Gastrocnemius medialis (tissue), 4 donors: ENCODE data around the gene CNKSR1. TPM values are rescaled to one million over a fixed set of nuclear protein-coding genes. Genes with fewer than 3 reads are reported as not detected.

Experiments
- ATAC-seq, 2 donors: fragments of 150-250 bp; one replicate each; pipeline ENCODE4 v1.9.1; 2016
- DNase-seq, 2 donors: peaks; one replicate each; pipeline ENCODE4 v3.0.0-alpha.2; 2019
- H3K27ac ChIP-seq, 4 donors: fragments of 200-600 bp; sonication (generic); 1 replicate in 1 of 4; 2 replicates in 3 of 4; pipeline ENCODE4 v1.5.1; 2016 to 2018; ENCODE audit warnings: mild to moderate bottlenecking in 2 of 4, moderate library complexity in 1 of 4
- H3K27me3 ChIP-seq, 3 donors: fragments of 200-600 bp; sonication (generic) in 2 of 3; 1 replicate in 1 of 3; 2 replicates in 2 of 3; pipeline versions ENCODE4 v1.5.1 to v1.6.0; 2016 to 2019; ENCODE audit warnings: mild to moderate bottlenecking in 1 of 3, moderate library complexity in 1 of 3
- H3K36me3 ChIP-seq, 2 donors: fragments of 200-600 bp; sonication (generic) in 1 of 2; one replicate each; pipeline ENCODE4 v1.5.1; 2017 to 2018
- H3K4me1 ChIP-seq, 2 donors: fragments of 200-600 bp; sonication (generic) in 1 of 2; one replicate each; pipeline ENCODE4 v1.5.1; 2016 to 2017; ENCODE audit warnings: mild to moderate bottlenecking in 2 of 2
- H3K4me3 ChIP-seq, 4 donors: fragments of 200-600 bp; sonication (generic) in 3 of 4; 1 replicate in 1 of 4; 2 replicates in 3 of 4; pipeline ENCODE4 v1.5.1; 2016 to 2019; ENCODE audit warnings: mild to moderate bottlenecking in 2 of 4
- H3K9me3 ChIP-seq, 3 donors: fragments of 200-600 bp; sonication (generic) in 2 of 3; 1 replicate in 1 of 3; 2 replicates in 2 of 3; pipeline ENCODE4 v1.5.1; 2016 to 2019
- POLR2A ChIP-seq, 2 donors: fragments of 450-650 bp; IDR thresholded peaks; one replicate each; pipeline ENCODE4 v1.6.1; 2017; ENCODE audit warnings: antibody characterized with exemption in 2 of 2, mild to moderate bottlenecking in 2 of 2, moderate library complexity in 2 of 2
- in situ Hi-C, 4 donors: fragments of 200-750 bp; cut with MboI; loops; one replicate each; pipeline versions ENCODE4 v1.15.0 to v1.8.0; 2017; ENCODE audit warnings: low sequenced_read_pairs in 4 of 4
- intact Hi-C: fragments of 100-400 bp; cut with DNase I; formaldehyde crosslinking; loops from one replicate; pipeline ENCODE4 v1.15.1; 2023; ENCODE audit warnings: low total_unique reads
- total RNA-seq, 4 donors: library from RNA; depleted of rRNA; stranded (reverse); fragments of >200 nt; gene quantifications; one replicate each; pipeline versions ENCODE4 v1.1.0 to v1.2.3, GENCODE V29; 2016
- TF ChIP-seq, protein P1 (sequence below), 5 experiments: fragments of 450-650 bp in 3 of 5; fragments of 200-600 bp in 2 of 5; sonication (generic) in 2 of 5; IDR thresholded peaks in 4 of 5; conservative IDR thresholded peaks in 1 of 5; 1 replicate in 4 of 5; 2 replicates in 1 of 5; pipeline ENCODE4 v1.5.1; 2016 to 2019; ENCODE audit warnings: antibody characterized with exemption in 5 of 5, mild to moderate bottlenecking in 3 of 5, moderate library complexity in 3 of 5

The CNKSR1 gene
- total RNA-seq, 4 donors from 2014 or later = 23.7 to 50.6 (median 44.6) TPM

GRCh38 chr1:26145041-26145959 is 32.0 kb upstream of the CNKSR1 start:
- intact Hi-C loops = loop anchor here (1.0 kb wide), 2 partner anchors 40 to 109 kb away; no protein-coding TSS in a partner anchor
- H3K36me3 ChIP-seq = no peaks in the 10 kb centered on the region
- in situ Hi-C loops = loop anchor here (5.0 to 25.0 kb wide), 4 partner anchors 38 to 258 kb away; partner anchors contain the start of gene PAQR7 (in 1 of the 4)
- no peak for TF ChIP-seq POLR2A (IDR thresholded peaks at IDR 0.05)
- TF ChIP-seq, protein P1, sequence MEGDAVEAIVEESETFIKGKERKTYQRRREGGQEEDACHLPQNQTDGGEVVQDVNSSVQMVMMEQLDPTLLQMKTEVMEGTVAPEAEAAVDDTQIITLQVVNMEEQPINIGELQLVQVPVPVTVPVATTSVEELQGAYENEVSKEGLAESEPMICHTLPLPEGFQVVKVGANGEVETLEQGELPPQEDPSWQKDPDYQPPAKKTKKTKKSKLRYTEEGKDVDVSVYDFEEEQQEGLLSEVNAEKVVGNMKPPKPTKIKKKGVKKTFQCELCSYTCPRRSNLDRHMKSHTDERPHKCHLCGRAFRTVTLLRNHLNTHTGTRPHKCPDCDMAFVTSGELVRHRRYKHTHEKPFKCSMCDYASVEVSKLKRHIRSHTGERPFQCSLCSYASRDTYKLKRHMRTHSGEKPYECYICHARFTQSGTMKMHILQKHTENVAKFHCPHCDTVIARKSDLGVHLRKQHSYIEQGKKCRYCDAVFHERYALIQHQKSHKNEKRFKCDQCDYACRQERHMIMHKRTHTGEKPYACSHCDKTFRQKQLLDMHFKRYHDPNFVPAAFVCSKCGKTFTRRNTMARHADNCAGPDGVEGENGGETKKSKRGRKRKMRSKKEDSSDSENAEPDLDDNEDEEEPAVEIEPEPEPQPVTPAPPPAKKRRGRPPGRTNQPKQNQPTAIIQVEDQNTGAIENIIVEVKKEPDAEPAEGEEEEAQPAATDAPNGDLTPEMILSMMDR (IDR thresholded peaks at IDR 0.05 in 4 of 5, conservative IDR thresholded peaks at IDR 0.05 in 1 of 5) = peak; percentile 54 to 93 (median 85)
- DNase-seq = peak; percentile 64 to 78
- H3K4me3 ChIP-seq = no peak overlapping the region
- H3K27me3 ChIP-seq = no peaks in the 10 kb centered on the region
- no peaks in the 10 kb centered on the region for H3K9me3 ChIP-seq
- peaks cover 0 to 9% of the 10 kb centered on the region in 2 donors for H3K4me1 ChIP-seq
- peak overlapping the region in 2 of 4 donors; percentile 37 to 38 for H3K27ac ChIP-seq
- ATAC-seq = peak; percentile 99 to 100

GRCh38 chr1:26145960-26146294 is 31.4 kb upstream of the CNKSR1 start:
- H3K27me3 ChIP-seq = no peaks in the 10 kb centered on the region
- no peak overlapping the region for H3K27ac ChIP-seq
- DNase-seq (no peak), ATAC-seq (no peak)
- H3K4me3 ChIP-seq = no peak overlapping the region
- TF ChIP-seq, protein P1 (IDR thresholded peaks at IDR 0.05 in 4 of 5, conservative IDR thresholded peaks at IDR 0.05 in 1 of 5) = no peak
- no peak for TF ChIP-seq POLR2A (IDR thresholded peaks at IDR 0.05)
- no peaks in the 10 kb centered on the region for H3K9me3 ChIP-seq
- intact Hi-C loops = loop anchor here (1.0 kb wide), 2 partner anchors 41 to 110 kb away; no protein-coding TSS in a partner anchor
- no peaks in the 10 kb centered on the region for H3K36me3 ChIP-seq
- in situ Hi-C loops = loop anchor here (5.0 to 25.0 kb wide), 4 partner anchors 39 to 259 kb away; partner anchors contain the start of gene PAQR7 (in 1 of the 4)
- H3K4me1 ChIP-seq = peaks cover 0 to 12% of the 10 kb centered on the region in 2 donors

DNA sequence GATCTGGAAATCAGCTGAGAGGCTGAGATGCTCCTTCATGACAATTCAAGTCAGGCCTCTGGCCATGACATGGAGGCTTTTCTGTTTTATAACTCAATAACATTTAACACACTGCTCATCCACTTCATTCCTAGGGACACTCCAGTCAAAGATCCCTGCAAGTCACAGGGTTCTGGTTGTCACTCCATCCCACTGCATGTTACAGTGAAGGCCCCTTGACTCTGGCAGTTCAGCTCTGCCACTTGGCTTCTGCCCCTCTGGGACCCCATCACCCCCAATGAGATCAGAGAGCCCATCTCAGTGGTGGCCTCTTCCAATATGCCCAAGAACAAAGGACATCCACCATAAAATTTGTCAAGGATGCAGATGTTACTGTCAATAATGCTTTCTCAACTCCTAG is 28.4 kb upstream of the CNKSR1 start:
- ATAC-seq (no peak), DNase-seq (no peak)
- in situ Hi-C loops (loop anchor here (5.0 to 25.0 kb wide), 4 partner anchors 42 to 262 kb away; partner anchors contain the start of gene PAQR7 (in 1 of the 4)), intact Hi-C loops (no loop called here)
- Histone ChIP-seq H3K4me1 (peaks cover 0 to 12% of the 10 kb centered on the region in 2 donors), H3K9me3 (no peaks in the 10 kb centered on the region), H3K27me3 (no peaks in the 10 kb centered on the region), H3K4me3 (no peak overlapping the region), H3K27ac (no peak overlapping the region), H3K36me3 (no peaks in the 10 kb centered on the region)
- TF ChIP-seq POLR2A (IDR thresholded peaks at IDR 0.05) = no peak
- TF ChIP-seq, protein P1 (IDR thresholded peaks at IDR 0.05 in 4 of 5, conservative IDR thresholded peaks at IDR 0.05 in 1 of 5) = no peak

GRCh38 chr1:26153966-26154532 is 23.2 kb upstream of the CNKSR1 start:
- Histone ChIP-seq H3K27me3 (no peaks in the 10 kb centered on the region), H3K36me3 (no peaks in the 10 kb centered on the region), H3K4me1 (peaks cover 0 to 4% of the 10 kb centered on the region in 2 donors), H3K27ac (peak overlapping the region in 1 of 4 donors; percentile 10), H3K4me3 (no peak overlapping the region), H3K9me3 (no peaks in the 10 kb centered on the region)
- intact Hi-C loops = no loop called here
- TF ChIP-seq, protein P1 (IDR thresholded peaks at IDR 0.05 in 4 of 5, conservative IDR thresholded peaks at IDR 0.05 in 1 of 5) = no peak
- TF ChIP-seq POLR2A (IDR thresholded peaks at IDR 0.05) = no peak
- in situ Hi-C loops = loop anchor here in 1 of 4 donors (25.0 kb wide), 2 partner anchors 117 to 267 kb away; partner anchors contain the start of genes PAQR7 and SLC30A2
- ATAC-seq = no peak
- DNase-seq = no peak
